HL-60 (cell line): ENCODE results near the gene HDAC7.

Experiments used
- POLR2AphosphoS5 ChIP-seq: IDR thresholded peaks from 2 replicates; pipeline ENCODE4 v1.6.1; 2012; ENCODE audit warnings: low read depth
- TF ChIP-seq, protein P1 (sequence below): IDR thresholded peaks from 2 replicates; pipeline ENCODE4 v1.6.1; 2012; ENCODE audit warnings: low read depth; ENCODE audit not compliant: insufficient replicate concordance
- TF ChIP-seq, protein P2 (sequence below): IDR thresholded peaks from one replicate; pipeline ENCODE4 v1.5.1; 2011; ENCODE audit warnings: low read length, control low read depth, inconsistent platforms; ENCODE audit not compliant: insufficient read depth

DNA sequence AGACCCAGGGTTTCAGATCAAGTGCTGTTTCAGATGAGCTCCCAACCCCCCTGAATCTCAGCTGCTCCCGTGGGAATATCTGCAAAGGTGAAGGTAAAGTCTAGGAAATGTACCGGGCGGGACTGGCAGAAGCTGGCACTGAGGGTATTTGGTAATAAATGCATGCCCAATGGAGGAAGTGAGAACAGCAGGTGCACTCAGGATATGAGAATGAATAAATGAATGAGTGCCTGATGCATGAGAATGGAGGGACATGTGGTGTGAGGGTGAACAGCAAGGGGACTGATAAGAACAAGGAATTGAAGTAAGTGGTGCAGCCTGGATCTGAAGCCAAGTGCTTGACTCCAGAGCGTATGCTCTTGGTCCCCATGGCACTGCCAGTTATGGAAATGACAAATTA, 72.6 kb downstream of the HDAC7 start:
- no peak for TF ChIP-seq POLR2AphosphoS5
- TF ChIP-seq, protein P1, sequence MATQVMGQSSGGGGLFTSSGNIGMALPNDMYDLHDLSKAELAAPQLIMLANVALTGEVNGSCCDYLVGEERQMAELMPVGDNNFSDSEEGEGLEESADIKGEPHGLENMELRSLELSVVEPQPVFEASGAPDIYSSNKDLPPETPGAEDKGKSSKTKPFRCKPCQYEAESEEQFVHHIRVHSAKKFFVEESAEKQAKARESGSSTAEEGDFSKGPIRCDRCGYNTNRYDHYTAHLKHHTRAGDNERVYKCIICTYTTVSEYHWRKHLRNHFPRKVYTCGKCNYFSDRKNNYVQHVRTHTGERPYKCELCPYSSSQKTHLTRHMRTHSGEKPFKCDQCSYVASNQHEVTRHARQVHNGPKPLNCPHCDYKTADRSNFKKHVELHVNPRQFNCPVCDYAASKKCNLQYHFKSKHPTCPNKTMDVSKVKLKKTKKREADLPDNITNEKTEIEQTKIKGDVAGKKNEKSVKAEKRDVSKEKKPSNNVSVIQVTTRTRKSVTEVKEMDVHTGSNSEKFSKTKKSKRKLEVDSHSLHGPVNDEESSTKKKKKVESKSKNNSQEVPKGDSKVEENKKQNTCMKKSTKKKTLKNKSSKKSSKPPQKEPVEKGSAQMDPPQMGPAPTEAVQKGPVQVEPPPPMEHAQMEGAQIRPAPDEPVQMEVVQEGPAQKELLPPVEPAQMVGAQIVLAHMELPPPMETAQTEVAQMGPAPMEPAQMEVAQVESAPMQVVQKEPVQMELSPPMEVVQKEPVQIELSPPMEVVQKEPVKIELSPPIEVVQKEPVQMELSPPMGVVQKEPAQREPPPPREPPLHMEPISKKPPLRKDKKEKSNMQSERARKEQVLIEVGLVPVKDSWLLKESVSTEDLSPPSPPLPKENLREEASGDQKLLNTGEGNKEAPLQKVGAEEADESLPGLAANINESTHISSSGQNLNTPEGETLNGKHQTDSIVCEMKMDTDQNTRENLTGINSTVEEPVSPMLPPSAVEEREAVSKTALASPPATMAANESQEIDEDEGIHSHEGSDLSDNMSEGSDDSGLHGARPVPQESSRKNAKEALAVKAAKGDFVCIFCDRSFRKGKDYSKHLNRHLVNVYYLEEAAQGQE: no peak
- TF ChIP-seq, protein P2, sequence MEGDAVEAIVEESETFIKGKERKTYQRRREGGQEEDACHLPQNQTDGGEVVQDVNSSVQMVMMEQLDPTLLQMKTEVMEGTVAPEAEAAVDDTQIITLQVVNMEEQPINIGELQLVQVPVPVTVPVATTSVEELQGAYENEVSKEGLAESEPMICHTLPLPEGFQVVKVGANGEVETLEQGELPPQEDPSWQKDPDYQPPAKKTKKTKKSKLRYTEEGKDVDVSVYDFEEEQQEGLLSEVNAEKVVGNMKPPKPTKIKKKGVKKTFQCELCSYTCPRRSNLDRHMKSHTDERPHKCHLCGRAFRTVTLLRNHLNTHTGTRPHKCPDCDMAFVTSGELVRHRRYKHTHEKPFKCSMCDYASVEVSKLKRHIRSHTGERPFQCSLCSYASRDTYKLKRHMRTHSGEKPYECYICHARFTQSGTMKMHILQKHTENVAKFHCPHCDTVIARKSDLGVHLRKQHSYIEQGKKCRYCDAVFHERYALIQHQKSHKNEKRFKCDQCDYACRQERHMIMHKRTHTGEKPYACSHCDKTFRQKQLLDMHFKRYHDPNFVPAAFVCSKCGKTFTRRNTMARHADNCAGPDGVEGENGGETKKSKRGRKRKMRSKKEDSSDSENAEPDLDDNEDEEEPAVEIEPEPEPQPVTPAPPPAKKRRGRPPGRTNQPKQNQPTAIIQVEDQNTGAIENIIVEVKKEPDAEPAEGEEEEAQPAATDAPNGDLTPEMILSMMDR: no peak
